ENCODE measurements around the gene ERN2.

DNA sequence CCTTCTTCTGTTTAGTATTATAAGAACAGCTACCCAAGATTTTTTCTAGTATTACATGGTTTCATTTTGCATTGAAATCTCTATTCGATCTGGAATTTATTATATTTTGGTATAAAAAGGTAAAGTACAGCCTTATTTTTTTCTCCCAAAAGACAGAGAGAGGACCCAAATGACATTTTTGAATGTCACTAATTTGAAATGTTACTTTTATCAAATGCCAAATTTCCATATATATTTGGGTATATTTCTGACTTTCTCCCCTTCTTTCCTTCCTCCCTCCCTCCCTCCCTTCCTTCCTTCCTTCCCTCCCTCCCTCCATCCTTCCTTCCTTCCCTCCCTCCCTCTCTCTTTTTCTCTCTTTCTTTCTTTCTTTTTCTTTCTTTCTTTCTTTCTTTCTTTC is 35.6 kb upstream of the ERN2 start:
- TF ChIP-seq, protein P1, sequence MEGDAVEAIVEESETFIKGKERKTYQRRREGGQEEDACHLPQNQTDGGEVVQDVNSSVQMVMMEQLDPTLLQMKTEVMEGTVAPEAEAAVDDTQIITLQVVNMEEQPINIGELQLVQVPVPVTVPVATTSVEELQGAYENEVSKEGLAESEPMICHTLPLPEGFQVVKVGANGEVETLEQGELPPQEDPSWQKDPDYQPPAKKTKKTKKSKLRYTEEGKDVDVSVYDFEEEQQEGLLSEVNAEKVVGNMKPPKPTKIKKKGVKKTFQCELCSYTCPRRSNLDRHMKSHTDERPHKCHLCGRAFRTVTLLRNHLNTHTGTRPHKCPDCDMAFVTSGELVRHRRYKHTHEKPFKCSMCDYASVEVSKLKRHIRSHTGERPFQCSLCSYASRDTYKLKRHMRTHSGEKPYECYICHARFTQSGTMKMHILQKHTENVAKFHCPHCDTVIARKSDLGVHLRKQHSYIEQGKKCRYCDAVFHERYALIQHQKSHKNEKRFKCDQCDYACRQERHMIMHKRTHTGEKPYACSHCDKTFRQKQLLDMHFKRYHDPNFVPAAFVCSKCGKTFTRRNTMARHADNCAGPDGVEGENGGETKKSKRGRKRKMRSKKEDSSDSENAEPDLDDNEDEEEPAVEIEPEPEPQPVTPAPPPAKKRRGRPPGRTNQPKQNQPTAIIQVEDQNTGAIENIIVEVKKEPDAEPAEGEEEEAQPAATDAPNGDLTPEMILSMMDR (IDR thresholded peaks at IDR 0.05), result no peak
- no peak for TF ChIP-seq TCF12 (IDR thresholded peaks at IDR 0.05)
- TF ChIP-seq SMC3 (IDR thresholded peaks at IDR 0.05; ENCODE audit: low read depth, low read length), result no peak
- no peak for TF ChIP-seq EZH2phosphoT487 (IDR thresholded peaks at IDR 0.05; ENCODE audit: borderline replicate concordance, low read depth)
- no peak for TF ChIP-seq SIN3A (IDR thresholded peaks at IDR 0.05; ENCODE audit: borderline replicate concordance, low read depth, low read length)
- no peak for TF ChIP-seq POLR2AphosphoS5 (IDR thresholded peaks at IDR 0.05; ENCODE audit: low read depth, low read length)
- TF ChIP-seq, protein P2, sequence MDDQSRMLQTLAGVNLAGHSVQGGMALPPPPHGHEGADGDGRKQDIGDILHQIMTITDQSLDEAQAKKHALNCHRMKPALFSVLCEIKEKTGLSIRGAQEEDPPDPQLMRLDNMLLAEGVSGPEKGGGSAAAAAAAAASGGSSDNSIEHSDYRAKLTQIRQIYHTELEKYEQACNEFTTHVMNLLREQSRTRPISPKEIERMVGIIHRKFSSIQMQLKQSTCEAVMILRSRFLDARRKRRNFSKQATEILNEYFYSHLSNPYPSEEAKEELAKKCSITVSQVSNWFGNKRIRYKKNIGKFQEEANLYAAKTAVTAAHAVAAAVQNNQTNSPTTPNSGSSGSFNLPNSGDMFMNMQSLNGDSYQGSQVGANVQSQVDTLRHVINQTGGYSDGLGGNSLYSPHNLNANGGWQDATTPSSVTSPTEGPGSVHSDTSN (IDR thresholded peaks at IDR 0.05), result no peak
- no peak for TF ChIP-seq CHD2 (IDR thresholded peaks at IDR 0.05; ENCODE audit: low read length, partially characterized antibody)
- TF ChIP-seq, protein P3, sequence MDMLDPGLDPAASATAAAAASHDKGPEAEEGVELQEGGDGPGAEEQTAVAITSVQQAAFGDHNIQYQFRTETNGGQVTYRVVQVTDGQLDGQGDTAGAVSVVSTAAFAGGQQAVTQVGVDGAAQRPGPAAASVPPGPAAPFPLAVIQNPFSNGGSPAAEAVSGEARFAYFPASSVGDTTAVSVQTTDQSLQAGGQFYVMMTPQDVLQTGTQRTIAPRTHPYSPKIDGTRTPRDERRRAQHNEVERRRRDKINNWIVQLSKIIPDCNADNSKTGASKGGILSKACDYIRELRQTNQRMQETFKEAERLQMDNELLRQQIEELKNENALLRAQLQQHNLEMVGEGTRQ (IDR thresholded peaks at IDR 0.05; ENCODE audit: borderline replicate concordance, low read depth, low read length), result no peak
- no peak for TF ChIP-seq RFX5 (IDR thresholded peaks at IDR 0.05; ENCODE audit: low read length)
- TF ChIP-seq, protein P4, sequence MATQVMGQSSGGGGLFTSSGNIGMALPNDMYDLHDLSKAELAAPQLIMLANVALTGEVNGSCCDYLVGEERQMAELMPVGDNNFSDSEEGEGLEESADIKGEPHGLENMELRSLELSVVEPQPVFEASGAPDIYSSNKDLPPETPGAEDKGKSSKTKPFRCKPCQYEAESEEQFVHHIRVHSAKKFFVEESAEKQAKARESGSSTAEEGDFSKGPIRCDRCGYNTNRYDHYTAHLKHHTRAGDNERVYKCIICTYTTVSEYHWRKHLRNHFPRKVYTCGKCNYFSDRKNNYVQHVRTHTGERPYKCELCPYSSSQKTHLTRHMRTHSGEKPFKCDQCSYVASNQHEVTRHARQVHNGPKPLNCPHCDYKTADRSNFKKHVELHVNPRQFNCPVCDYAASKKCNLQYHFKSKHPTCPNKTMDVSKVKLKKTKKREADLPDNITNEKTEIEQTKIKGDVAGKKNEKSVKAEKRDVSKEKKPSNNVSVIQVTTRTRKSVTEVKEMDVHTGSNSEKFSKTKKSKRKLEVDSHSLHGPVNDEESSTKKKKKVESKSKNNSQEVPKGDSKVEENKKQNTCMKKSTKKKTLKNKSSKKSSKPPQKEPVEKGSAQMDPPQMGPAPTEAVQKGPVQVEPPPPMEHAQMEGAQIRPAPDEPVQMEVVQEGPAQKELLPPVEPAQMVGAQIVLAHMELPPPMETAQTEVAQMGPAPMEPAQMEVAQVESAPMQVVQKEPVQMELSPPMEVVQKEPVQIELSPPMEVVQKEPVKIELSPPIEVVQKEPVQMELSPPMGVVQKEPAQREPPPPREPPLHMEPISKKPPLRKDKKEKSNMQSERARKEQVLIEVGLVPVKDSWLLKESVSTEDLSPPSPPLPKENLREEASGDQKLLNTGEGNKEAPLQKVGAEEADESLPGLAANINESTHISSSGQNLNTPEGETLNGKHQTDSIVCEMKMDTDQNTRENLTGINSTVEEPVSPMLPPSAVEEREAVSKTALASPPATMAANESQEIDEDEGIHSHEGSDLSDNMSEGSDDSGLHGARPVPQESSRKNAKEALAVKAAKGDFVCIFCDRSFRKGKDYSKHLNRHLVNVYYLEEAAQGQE (IDR thresholded peaks at IDR 0.05; ENCODE audit: low read depth, low read length), result no peak
- TF ChIP-seq ELF1 (IDR thresholded peaks at IDR 0.05), result no peak
- TF ChIP-seq NRF1 (IDR thresholded peaks at IDR 0.05; ENCODE audit: low read depth, low read length), result no peak
